ENCODE data around the gene B3GNT8. TPM values are rescaled to one million over a fixed set of nuclear protein-coding genes. Genes with fewer than 3 reads are reported as not detected.

Gene B3GNT8
- total RNA-seq, 1 donor from 2014 or later: not detected

DNA sequence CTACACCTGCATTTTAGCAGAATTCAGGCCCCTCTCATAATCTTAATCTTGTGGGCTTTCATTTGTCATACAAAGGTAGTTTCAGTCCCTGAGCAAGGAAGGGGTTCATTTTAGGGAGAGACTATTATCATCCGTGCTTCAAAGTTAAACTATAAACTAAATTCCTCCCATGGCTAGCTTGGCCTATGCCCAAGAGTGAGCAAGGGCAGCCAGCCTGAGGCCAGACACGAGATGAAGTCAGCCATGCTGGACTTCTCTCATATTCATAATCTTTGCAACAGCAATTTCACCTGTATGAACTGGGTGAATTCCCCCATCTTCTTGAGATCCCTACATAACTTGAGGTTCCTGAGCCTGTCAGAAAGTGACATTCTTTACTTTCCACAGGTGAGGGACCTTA, 28.8 kb upstream of the B3GNT8 start:
- H3K36me3 Mint-ChIP-seq: no peaks in the 10 kb centered on the region
- no peak overlapping the region for H3K4me3 Mint-ChIP-seq
- no peak for DNase-seq (ENCODE audit: low spot score)
- H3K4me3 ChIP-seq: no peak overlapping the region
- H3K9me3 ChIP-seq (ENCODE audit: low read depth): no peaks in the 10 kb centered on the region
- H3K9me3 Mint-ChIP-seq: no peaks in the 10 kb centered on the region
- H3K4me1 Mint-ChIP-seq: no peaks in the 10 kb centered on the region
- no peaks in the 10 kb centered on the region for H3K79me2 ChIP-seq (ENCODE audit: low read depth)
- H3K36me3 ChIP-seq: no peaks in the 10 kb centered on the region
- no peaks in the 10 kb centered on the region for H3K27me3 ChIP-seq
- H3K27me3 Mint-ChIP-seq (ENCODE audit: insufficient read depth, low read depth): peaks cover 11% of the 10 kb centered on the region
- no peaks in the 10 kb centered on the region for H3F3A ChIP-seq (ENCODE audit: low read depth)
- H3K4me1 ChIP-seq: no peaks in the 10 kb centered on the region
- H3K9ac ChIP-seq: no peak overlapping the region
- TF ChIP-seq CTCF (IDR thresholded peaks at IDR 0.05) (no peak), EZH2 (IDR thresholded peaks at IDR 0.05) (no peak), EZH2phosphoT487 (IDR thresholded peaks at IDR 0.05) (no peak)
- no peaks in the 10 kb centered on the region for H4K20me1 ChIP-seq (ENCODE audit: low read depth)
- no peak overlapping the region for H2AFZ ChIP-seq (replicated peaks)
- no peak overlapping the region for H3K27ac ChIP-seq
- H3K27ac Mint-ChIP-seq: no peak overlapping the region
- H3K4me2 ChIP-seq: no peak overlapping the region

GRCh38 chr19:41452584-41453275, 25.6 kb upstream of the B3GNT8 start:
- Histone ChIP-seq H3F3A (ENCODE audit: low read depth) (no peaks in the 10 kb centered on the region), H3K9ac (no peak overlapping the region), H3K4me3 (no peak overlapping the region), H3K79me2 (ENCODE audit: low read depth) (no peaks in the 10 kb centered on the region), H3K9me3 (ENCODE audit: low read depth) (no peaks in the 10 kb centered on the region), H3K36me3 (no peaks in the 10 kb centered on the region), H4K20me1 (ENCODE audit: low read depth) (no peaks in the 10 kb centered on the region), H2AFZ (replicated peaks) (no peak overlapping the region), H3K4me2 (no peak overlapping the region), H3K4me1 (no peaks in the 10 kb centered on the region), H3K27me3 (peaks cover 15% of the 10 kb centered on the region), H3K27ac (no peak overlapping the region)
- H3K4me3 Mint-ChIP-seq: no peak overlapping the region
- peaks cover 5% of the 10 kb centered on the region for H3K4me1 Mint-ChIP-seq
- no peak overlapping the region for H3K27ac Mint-ChIP-seq
- DNase-seq (ENCODE audit: low spot score): no peak
- H3K36me3 Mint-ChIP-seq: no peaks in the 10 kb centered on the region
- no peak for TF ChIP-seq EZH2 (IDR thresholded peaks at IDR 0.05)
- no peak for TF ChIP-seq CTCF (IDR thresholded peaks at IDR 0.05)
- no peak for TF ChIP-seq EZH2phosphoT487 (IDR thresholded peaks at IDR 0.05)
- no peaks in the 10 kb centered on the region for H3K9me3 Mint-ChIP-seq
- H3K27me3 Mint-ChIP-seq (ENCODE audit: insufficient read depth, low read depth): peaks cover 14% of the 10 kb centered on the region

DNA sequence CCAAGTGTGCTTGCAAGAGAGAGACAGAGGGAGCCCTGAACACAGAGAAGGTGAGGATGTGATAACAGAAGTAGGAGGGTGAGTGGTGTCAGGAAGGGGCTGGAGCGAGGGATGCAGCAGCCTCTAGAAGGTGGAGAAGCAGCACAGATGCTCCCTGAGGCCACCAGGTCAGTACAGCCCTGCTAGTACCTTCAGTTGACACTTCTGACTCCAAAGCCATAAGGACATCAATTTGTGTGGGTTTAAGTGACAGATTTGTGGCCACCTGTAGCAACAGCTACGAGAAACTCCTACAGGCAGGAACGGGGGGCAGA, 22.6 kb upstream of the B3GNT8 start:
- Histone ChIP-seq H3F3A (ENCODE audit: low read depth) (no peaks in the 10 kb centered on the region), H4K20me1 (ENCODE audit: low read depth) (no peaks in the 10 kb centered on the region), H3K79me2 (ENCODE audit: low read depth) (no peaks in the 10 kb centered on the region), H2AFZ (replicated peaks) (no peak overlapping the region), H3K27ac (no peak overlapping the region), H3K9ac (no peak overlapping the region), H3K4me2 (no peak overlapping the region), H3K4me1 (no peaks in the 10 kb centered on the region), H3K36me3 (no peaks in the 10 kb centered on the region), H3K4me3 (no peak overlapping the region), H3K27me3 (peaks cover 27% of the 10 kb centered on the region), H3K9me3 (ENCODE audit: low read depth) (no peaks in the 10 kb centered on the region)
- peaks cover 5% of the 10 kb centered on the region for H3K4me1 Mint-ChIP-seq
- no peak overlapping the region for H3K4me3 Mint-ChIP-seq
- no peak overlapping the region for H3K27ac Mint-ChIP-seq
- DNase-seq (ENCODE audit: low spot score): no peak
- peaks cover 17% of the 10 kb centered on the region for H3K27me3 Mint-ChIP-seq (ENCODE audit: insufficient read depth, low read depth)
- H3K9me3 Mint-ChIP-seq: no peaks in the 10 kb centered on the region
- no peak for TF ChIP-seq CTCF (IDR thresholded peaks at IDR 0.05)
- TF ChIP-seq EZH2phosphoT487 (IDR thresholded peaks at IDR 0.05): no peak
- TF ChIP-seq EZH2 (IDR thresholded peaks at IDR 0.05): no peak
- no peaks in the 10 kb centered on the region for H3K36me3 Mint-ChIP-seq

Measured in neural progenitor cell (in vitro differentiated cells).